Duodenal mucosa (tissue), 2 donors: ENCODE data around the gene TMEM42.
"Not testable (repeated sequence)": the region's sequence is repeated elsewhere in the genome, so short reads cannot be mapped to it uniquely, and the experiment has no call there.

Experiments
- H3K27ac ChIP-seq: one replicate; pipeline ENCODE4 v1.7.0; 2013; ENCODE audit warnings: low read depth, low read length
- H3K27me3 ChIP-seq, 2 donors: one replicate each; pipeline ENCODE4 v1.7.0; 2013; ENCODE audit warnings: low read length in 2 of 2, control low read depth in 1 of 2; ENCODE audit not compliant: insufficient read depth in 2 of 2, control insufficient read depth in 1 of 2
- H3K36me3 ChIP-seq, 2 donors: one replicate each; pipeline ENCODE4 v1.7.0; 2013; ENCODE audit warnings: low read length in 2 of 2, control low read depth in 1 of 2; ENCODE audit not compliant: insufficient read depth in 2 of 2, control insufficient read depth in 1 of 2
- H3K4me1 ChIP-seq, 2 donors: one replicate each; pipeline ENCODE4 v1.7.0; 2013; ENCODE audit warnings: low read length in 2 of 2, control low read depth in 1 of 2; ENCODE audit not compliant: insufficient read depth in 2 of 2, control insufficient read depth in 1 of 2
- H3K4me3 ChIP-seq, 2 donors: one replicate each; pipeline ENCODE4 v1.7.0; 2013; ENCODE audit warnings: low read length in 2 of 2, low read depth in 1 of 2
- H3K9ac ChIP-seq, 2 donors: one replicate each; pipeline ENCODE4 v1.7.0; 2013; ENCODE audit warnings: low read length in 2 of 2, low read depth in 1 of 2
- H3K9me3 ChIP-seq, 2 donors: one replicate each; pipeline ENCODE4 v1.7.0; 2013; ENCODE audit warnings: low read length in 2 of 2, control low read depth in 1 of 2; ENCODE audit not compliant: control insufficient read depth in 1 of 2

TMEM42 gene

DNA sequence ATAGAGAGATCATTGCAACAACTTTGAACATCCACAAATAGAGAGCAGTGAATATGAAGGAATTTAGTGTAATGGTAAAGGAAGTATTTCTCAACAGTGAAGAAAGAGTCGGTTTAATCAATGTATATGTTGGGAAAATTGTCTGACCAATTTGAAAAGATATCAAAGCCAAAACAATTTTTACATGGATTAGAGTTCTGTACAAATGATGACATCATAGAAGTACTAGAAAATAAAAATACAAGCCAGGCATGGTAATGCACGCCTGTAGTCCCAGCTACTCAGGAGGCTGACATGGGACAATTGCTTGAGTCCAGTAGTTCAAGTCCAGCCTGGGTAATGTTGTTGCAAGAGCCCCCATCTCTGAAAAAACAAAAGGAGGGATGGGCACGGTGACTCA lies 26.0 kb upstream of the TMEM42 start:
- H3K27me3 ChIP-seq = no peaks in the 10 kb centered on the region
- no peaks in the 10 kb centered on the region for H3K4me1 ChIP-seq
- H3K9ac ChIP-seq = no peak overlapping the region
- peaks cover 3 to 5% of the 10 kb centered on the region in 2 donors for H3K36me3 ChIP-seq
- H3K9me3 ChIP-seq = peaks cover 5 to 14% of the 10 kb centered on the region in 2 donors
- H3K4me3 ChIP-seq = no peak overlapping the region
- H3K27ac ChIP-seq = no peak overlapping the region

DNA sequence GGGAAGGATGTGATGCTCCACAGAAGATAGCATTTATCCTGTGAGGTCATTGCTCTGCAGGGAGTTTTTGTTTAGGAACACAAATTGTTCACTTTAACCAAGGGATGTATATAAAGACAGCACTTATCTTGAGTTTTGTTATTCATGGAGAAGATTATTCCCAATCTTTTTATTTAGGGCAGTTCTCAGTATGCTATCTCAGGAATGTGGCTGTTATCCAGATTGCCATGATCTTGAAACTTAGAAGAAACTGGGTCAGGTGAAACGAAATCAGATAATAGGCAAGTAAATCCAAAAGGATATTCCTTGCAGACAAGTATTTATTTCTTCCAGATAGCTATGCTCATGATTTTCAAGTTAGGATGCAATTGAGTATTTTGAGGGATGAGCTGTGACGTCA lies 19.3 kb upstream of the TMEM42 start:
- Histone ChIP-seq H3K4me1 (no peaks in the 10 kb centered on the region), H3K27ac (no peak overlapping the region), H3K36me3 (peaks cover 3 to 10% of the 10 kb centered on the region in 2 donors), H3K9me3 (no peaks in the 10 kb centered on the region), H3K27me3 (no peaks in the 10 kb centered on the region), H3K4me3 (no peak overlapping the region), H3K9ac (no peak overlapping the region)

DNA sequence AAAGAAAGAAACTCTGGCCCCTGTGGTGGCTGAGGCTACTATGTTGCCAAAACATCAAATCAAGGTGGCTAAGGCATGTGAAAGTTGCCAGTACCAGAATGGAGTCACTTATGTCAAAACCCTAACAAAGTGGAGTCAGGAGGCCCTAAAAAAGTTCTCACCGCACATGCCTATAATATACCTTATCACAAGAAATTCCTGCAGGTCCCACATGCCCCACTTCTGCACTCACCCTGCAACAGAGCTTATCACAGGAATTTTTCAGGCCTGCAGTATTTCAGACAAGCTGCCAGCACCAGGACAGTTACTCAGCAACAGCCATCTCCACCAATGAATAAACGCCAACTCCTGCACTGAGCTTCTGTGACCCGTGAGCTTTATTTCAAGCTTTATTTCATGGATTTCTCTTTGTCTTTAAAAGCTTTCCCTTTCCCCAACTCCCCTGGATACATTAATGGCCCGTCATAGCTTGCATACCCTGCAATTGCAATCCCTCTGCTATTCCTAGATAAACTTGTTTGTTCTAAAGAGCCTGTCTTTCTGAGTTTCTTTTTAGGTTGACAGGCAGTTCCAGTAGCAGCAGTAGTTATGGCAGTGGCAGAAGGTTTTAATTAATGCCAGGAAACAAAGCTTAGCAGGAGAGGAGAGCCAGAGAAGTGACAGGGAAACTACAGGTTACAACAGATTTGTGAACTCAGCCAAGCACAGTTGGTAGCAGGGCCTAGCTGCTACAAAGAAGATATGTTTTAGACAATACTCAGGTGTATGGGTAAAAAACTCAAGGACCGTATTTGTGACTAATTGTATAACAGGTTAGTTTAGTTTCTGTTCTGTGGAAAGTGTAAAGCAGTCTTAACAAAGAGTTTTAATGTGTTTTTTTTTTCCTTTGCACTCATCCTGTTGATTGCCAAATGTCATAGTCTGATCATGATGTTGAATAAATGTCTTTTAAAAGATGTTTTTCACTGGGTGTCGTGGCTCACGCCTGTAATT lies 15.9 kb upstream of the TMEM42 start:
- Histone ChIP-seq H3K27me3 (no peaks in the 10 kb centered on the region), H3K27ac (no peak overlapping the region), H3K4me3 (no peak overlapping the region), H3K9ac (no peak overlapping the region), H3K9me3 (no peaks in the 10 kb centered on the region), H3K36me3 (peaks cover 0 to 8% of the 10 kb centered on the region in 2 donors), H3K4me1 (no peaks in the 10 kb centered on the region)

DNA sequence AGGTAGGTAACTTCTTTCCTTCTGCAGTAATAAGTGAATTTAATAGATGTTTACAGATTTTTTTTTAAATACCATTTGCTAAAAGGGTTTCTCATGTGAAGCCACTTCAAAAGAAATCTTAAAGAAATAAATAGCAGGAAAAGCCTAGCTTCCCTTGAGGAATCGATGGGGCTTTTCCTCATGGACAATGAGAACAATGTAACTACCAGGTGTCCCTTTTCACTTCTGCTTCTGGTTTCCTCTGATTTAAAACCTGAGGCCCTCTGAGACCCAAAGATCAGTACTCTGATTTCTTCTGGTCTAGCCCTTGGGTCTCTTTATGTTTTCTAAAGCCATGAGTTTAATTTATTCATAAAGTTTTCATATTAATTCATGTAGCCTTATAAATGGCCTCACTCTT lies 13.1 kb upstream of the TMEM42 start:
- Histone ChIP-seq H3K9ac (no peak overlapping the region), H3K27ac (no peak overlapping the region), H3K4me3 (no peak overlapping the region), H3K9me3 (no peaks in the 10 kb centered on the region), H3K36me3 (no peaks in the 10 kb centered on the region), H3K27me3 (no peaks in the 10 kb centered on the region), H3K4me1 (no peaks in the 10 kb centered on the region)

- H3K9me3 ChIP-seq, H3K4me1 ChIP-seq, H3K36me3 ChIP-seq, H3K27ac ChIP-seq, H3K4me3 ChIP-seq, H3K9ac ChIP-seq, H3K27me3 ChIP-seq: not testable (repeated sequence)
These were observed 5.0 kb upstream of the TMEM42 start for GRCh38 chr3:44856663-44857062.

DNA sequence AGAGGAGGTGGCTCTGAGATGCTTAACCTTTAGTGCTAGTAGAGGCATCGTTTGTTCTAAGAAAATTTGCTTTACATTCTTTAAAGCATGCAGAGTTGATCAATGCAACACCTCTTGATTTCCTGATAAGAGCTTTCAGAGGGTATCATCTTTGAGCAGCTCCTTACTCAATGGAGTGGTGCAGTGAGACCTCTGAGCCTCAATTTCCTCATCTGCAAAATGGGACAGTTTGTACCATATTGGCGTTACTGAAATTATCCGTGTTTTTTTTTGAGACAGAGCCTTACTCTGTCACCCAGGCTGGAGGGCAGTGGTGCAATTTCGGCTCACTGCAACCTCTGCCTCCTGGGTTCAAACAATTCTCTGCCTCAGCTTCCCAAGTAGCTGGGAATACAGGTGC lies 1.6 kb upstream of the TMEM42 start:
- Histone ChIP-seq H3K9me3 (no peaks in the 10 kb centered on the region), H3K36me3 (peaks cover 0 to 1% of the 10 kb centered on the region in 2 donors), H3K9ac (no peak overlapping the region), H3K27me3 (no peaks in the 10 kb centered on the region), H3K27ac (no peak overlapping the region), H3K4me1 (peaks cover 6 to 7% of the 10 kb centered on the region in 2 donors), H3K4me3 (no peak overlapping the region)

GRCh38 chr3:44862226-44862637 lies 520 bp downstream of the TMEM42 start:
- H3K36me3 ChIP-seq = peaks cover 0 to 3% of the 10 kb centered on the region in 2 donors
- H3K4me1 ChIP-seq = peaks cover 6 to 7% of the 10 kb centered on the region in 2 donors
- H3K4me3 ChIP-seq = peak overlapping the region; percentile 71 to 73
- H3K9me3 ChIP-seq = no peaks in the 10 kb centered on the region
- H3K27ac ChIP-seq = no peak overlapping the region
- H3K9ac ChIP-seq = peak overlapping the region; percentile 63
- H3K27me3 ChIP-seq = no peaks in the 10 kb centered on the region

- peaks cover 6 to 7% of the 10 kb centered on the region in 2 donors for H3K4me1 ChIP-seq
These were observed 3.7 kb downstream of the TMEM42 start for GRCh38 chr3:44865272-44866035.

DNA sequence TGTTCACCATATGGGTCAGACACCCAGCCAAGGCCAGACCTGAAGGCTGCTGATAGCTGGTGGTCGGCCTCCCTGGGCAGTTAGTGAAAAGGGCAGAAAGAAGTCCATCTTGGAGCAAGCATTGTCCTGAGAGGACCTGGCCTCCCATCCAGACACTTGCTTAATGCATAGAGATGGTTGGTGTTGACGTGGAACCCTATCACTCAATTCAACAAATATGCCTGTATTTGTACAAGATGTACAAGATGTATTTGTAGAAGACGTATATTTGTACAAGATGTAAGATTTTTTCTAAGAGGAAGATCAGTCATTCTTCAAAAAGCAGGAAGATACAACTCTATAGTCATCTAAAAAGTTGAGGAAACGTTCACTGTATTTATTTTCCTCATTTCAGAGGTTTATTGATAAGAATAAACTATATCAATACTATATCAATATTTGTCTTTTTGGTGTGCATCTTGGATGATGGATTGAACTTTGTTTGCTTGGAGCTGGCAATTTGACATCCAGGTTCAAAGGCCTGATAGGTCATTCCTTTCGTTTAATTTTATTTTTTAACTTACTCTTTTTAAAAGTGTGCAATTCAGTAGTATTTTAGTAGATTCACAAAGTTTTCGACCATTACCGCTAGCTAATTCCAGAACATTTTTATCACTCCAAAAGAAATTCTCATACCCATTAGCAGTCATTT lies 5.9 kb downstream of the TMEM42 start:
- H3K27ac ChIP-seq = no peak overlapping the region
- peaks cover 0 to 3% of the 10 kb centered on the region in 2 donors for H3K36me3 ChIP-seq
- H3K9me3 ChIP-seq = no peaks in the 10 kb centered on the region
- H3K4me1 ChIP-seq = peaks cover 2 to 3% of the 10 kb centered on the region in 2 donors
- H3K27me3 ChIP-seq = no peaks in the 10 kb centered on the region
- no peak overlapping the region for H3K4me3 ChIP-seq
- H3K9ac ChIP-seq = no peak overlapping the region

More at GRCh38 chr3:44865272-44866035, 3.7 kb downstream of the TMEM42 start:
- Histone ChIP-seq H3K4me3 (no peak overlapping the region), H3K9me3 (no peaks in the 10 kb centered on the region), H3K27me3 (no peaks in the 10 kb centered on the region), H3K27ac (no peak overlapping the region), H3K36me3 (peaks cover 0 to 3% of the 10 kb centered on the region in 2 donors), H3K9ac (no peak overlapping the region)
